ENCODE results near the gene PPM1F. TPM values are rescaled to one million over a fixed set of nuclear protein-coding genes. Genes with fewer than 3 reads are reported as not detected.

The PPM1F gene
- total RNA-seq, 1 donor from 2014 or later, result 49.8 TPM

- Mint-ChIP-seq H3K36me3 (ENCODE audit: low read depth) (no peaks in the 10 kb centered on the region), H3K4me1 (peaks cover 38% of the 10 kb centered on the region), H3K27ac (ENCODE audit: unreplicated experiment) (no peak overlapping the region), H3K27me3 (ENCODE audit: low read depth) (no peaks in the 10 kb centered on the region), H3K4me3 (no peak overlapping the region), H3K9me3 (no peaks in the 10 kb centered on the region)
- TF ChIP-seq CTCF (conservative IDR thresholded peaks at IDR 0.05), result no peak
- DNase-seq (ENCODE audit: low read depth, low spot score), result no peak
Measured at GRCh38 chr22:21945453-21946261, 7.0 kb downstream of the PPM1F start.

- peak overlapping the region; percentile 47 for H3K27ac Mint-ChIP-seq (ENCODE audit: unreplicated experiment)
- no peak overlapping the region for H3K4me3 Mint-ChIP-seq
- no peaks in the 10 kb centered on the region for H3K27me3 Mint-ChIP-seq (ENCODE audit: low read depth)
- H3K9me3 Mint-ChIP-seq, result no peaks in the 10 kb centered on the region
- H3K36me3 Mint-ChIP-seq (ENCODE audit: low read depth), result no peaks in the 10 kb centered on the region
- no peak for DNase-seq (ENCODE audit: low read depth, low spot score)
- H3K4me1 Mint-ChIP-seq, result peaks cover 38% of the 10 kb centered on the region
- no peak for TF ChIP-seq CTCF (conservative IDR thresholded peaks at IDR 0.05)
Measured at GRCh38 chr22:21944871-21945270, 7.8 kb downstream of the PPM1F start.

GRCh38 chr22:21943571-21944448 is 8.8 kb downstream of the PPM1F start:
- no peak overlapping the region for H3K27ac Mint-ChIP-seq (ENCODE audit: unreplicated experiment)
- no peaks in the 10 kb centered on the region for H3K9me3 Mint-ChIP-seq

GRCh38 chr22:21942407-21943343 is 10.0 kb downstream of the PPM1F start:
- H3K36me3 Mint-ChIP-seq (ENCODE audit: low read depth), result peaks cover 2% of the 10 kb centered on the region
- H3K4me1 Mint-ChIP-seq, result peaks cover 42% of the 10 kb centered on the region
- DNase-seq (ENCODE audit: low read depth, low spot score), result no peak
- no peak for TF ChIP-seq CTCF (conservative IDR thresholded peaks at IDR 0.05)
- H3K4me3 Mint-ChIP-seq, result no peak overlapping the region
- H3K27me3 Mint-ChIP-seq (ENCODE audit: low read depth), result no peaks in the 10 kb centered on the region
- no peak overlapping the region for H3K27ac Mint-ChIP-seq (ENCODE audit: unreplicated experiment)
- no peaks in the 10 kb centered on the region for H3K9me3 Mint-ChIP-seq

More at GRCh38 chr22:21943571-21944448, 8.8 kb downstream of the PPM1F start:
- no peak for DNase-seq (ENCODE audit: low read depth, low spot score)
- no peaks in the 10 kb centered on the region for H3K27me3 Mint-ChIP-seq (ENCODE audit: low read depth)
- H3K4me3 Mint-ChIP-seq, result no peak overlapping the region
- no peaks in the 10 kb centered on the region for H3K36me3 Mint-ChIP-seq (ENCODE audit: low read depth)
- TF ChIP-seq CTCF (conservative IDR thresholded peaks at IDR 0.05), result no peak
- peaks cover 44% of the 10 kb centered on the region for H3K4me1 Mint-ChIP-seq

- TF ChIP-seq CTCF (conservative IDR thresholded peaks at IDR 0.05), result no peak
- Mint-ChIP-seq H3K36me3 (ENCODE audit: low read depth) (peaks cover 3% of the 10 kb centered on the region), H3K27ac (ENCODE audit: unreplicated experiment) (no peak overlapping the region), H3K4me3 (no peak overlapping the region), H3K4me1 (peaks cover 39% of the 10 kb centered on the region), H3K27me3 (ENCODE audit: low read depth) (no peaks in the 10 kb centered on the region), H3K9me3 (no peaks in the 10 kb centered on the region)
- no peak for DNase-seq (ENCODE audit: low read depth, low spot score)
Measured at GRCh38 chr22:21941921-21942320, 10.7 kb downstream of the PPM1F start.
